ENCODE results near the gene RNF11. TPM values are rescaled to one million over a fixed set of nuclear protein-coding genes. Genes with fewer than 3 reads are reported as not detected.

The RNF11 gene
- polyA plus RNA-seq, 1 donor from 2014 or later, result 210 TPM

GRCh38 chr1:51230501-51231078 is 5.5 kb upstream of the RNF11 start:
- no peaks in the 10 kb centered on the region for H3K27me3 ChIP-seq (ENCODE audit: insufficient read depth, low read depth, low read length)
- no peaks in the 10 kb centered on the region for H3F3A ChIP-seq (ENCODE audit: insufficient read depth, low read length, poor library complexity, severe bottlenecking)
- no peaks in the 10 kb centered on the region for H3K79me2 ChIP-seq (replicated peaks; ENCODE audit: insufficient read depth, low read length)
- H3K27ac ChIP-seq (ENCODE audit: low read length), result no peak overlapping the region
- no peaks in the 10 kb centered on the region for H3K9me3 ChIP-seq (ENCODE audit: low read length)
- H3K36me3 ChIP-seq (ENCODE audit: insufficient read depth, low read length), result no peaks in the 10 kb centered on the region
- no peaks in the 10 kb centered on the region for H4K20me1 ChIP-seq (ENCODE audit: insufficient read depth)
- TF ChIP-seq REST (IDR thresholded peaks at IDR 0.05; ENCODE audit: borderline replicate concordance), result no peak
- TF ChIP-seq TAF1 (IDR thresholded peaks at IDR 0.05; ENCODE audit: low read depth), result no peak
- TF ChIP-seq POLR2AphosphoS5 (IDR thresholded peaks at IDR 0.05), result no peak
- no peak for TF ChIP-seq MXI1 (conservative IDR thresholded peaks at IDR 0.05; ENCODE audit: poor library complexity, severe bottlenecking)
- no peak for TF ChIP-seq SMC3 (conservative IDR thresholded peaks at IDR 0.05; ENCODE audit: poor library complexity)
- TF ChIP-seq EP300 (conservative IDR thresholded peaks at IDR 0.05; ENCODE audit: poor library complexity, severe bottlenecking), result no peak
- no peak for TF ChIP-seq RAD21 (conservative IDR thresholded peaks at IDR 0.05)
- TF ChIP-seq EZH2 (IDR thresholded peaks at IDR 0.05; ENCODE audit: borderline replicate concordance, insufficient read depth, low read length, poor library complexity, severe bottlenecking), result no peak
- TF ChIP-seq CTCF (IDR thresholded peaks at IDR 0.05; ENCODE audit: poor library complexity, severe bottlenecking), result no peak
- no peak overlapping the region for H3K4me2 ChIP-seq (ENCODE audit: low read length)
- H3K9me2 ChIP-seq (ENCODE audit: insufficient read depth, low read length), result no peaks in the 10 kb centered on the region
- no peak overlapping the region for H2AFZ ChIP-seq (ENCODE audit: low read depth, low read length)
- no peak overlapping the region for H3K4me3 ChIP-seq (ENCODE audit: low read length)
- no peak overlapping the region for H3K9ac ChIP-seq (ENCODE audit: low read length)

GRCh38 chr1:51231120-51231519 is 5.0 kb upstream of the RNF11 start:
- no peak overlapping the region for H3K4me3 ChIP-seq (ENCODE audit: low read length)
- no peaks in the 10 kb centered on the region for H3K36me3 ChIP-seq (ENCODE audit: insufficient read depth, low read length)
- H3K9ac ChIP-seq (ENCODE audit: low read length), result no peak overlapping the region
- no peak overlapping the region for H3K4me2 ChIP-seq (ENCODE audit: low read length)
- H2AFZ ChIP-seq (ENCODE audit: low read depth, low read length), result no peak overlapping the region
- no peaks in the 10 kb centered on the region for H3K9me3 ChIP-seq (ENCODE audit: low read length)
- H3K27ac ChIP-seq (ENCODE audit: low read length), result no peak overlapping the region
- no peaks in the 10 kb centered on the region for H4K20me1 ChIP-seq (ENCODE audit: insufficient read depth)
- no peaks in the 10 kb centered on the region for H3K27me3 ChIP-seq (ENCODE audit: insufficient read depth, low read depth, low read length)
- H3K9me2 ChIP-seq (ENCODE audit: insufficient read depth, low read length), result no peaks in the 10 kb centered on the region
- no peaks in the 10 kb centered on the region for H3F3A ChIP-seq (ENCODE audit: insufficient read depth, low read length, poor library complexity, severe bottlenecking)
- TF ChIP-seq CTCF (IDR thresholded peaks at IDR 0.05; ENCODE audit: poor library complexity, severe bottlenecking), result no peak
- no peak for TF ChIP-seq TAF1 (IDR thresholded peaks at IDR 0.05; ENCODE audit: low read depth)
- TF ChIP-seq EZH2 (IDR thresholded peaks at IDR 0.05; ENCODE audit: borderline replicate concordance, insufficient read depth, low read length, poor library complexity, severe bottlenecking), result no peak
- TF ChIP-seq MXI1 (conservative IDR thresholded peaks at IDR 0.05; ENCODE audit: poor library complexity, severe bottlenecking), result no peak
- TF ChIP-seq SMC3 (conservative IDR thresholded peaks at IDR 0.05; ENCODE audit: poor library complexity), result no peak
- TF ChIP-seq EP300 (conservative IDR thresholded peaks at IDR 0.05; ENCODE audit: poor library complexity, severe bottlenecking), result no peak
- TF ChIP-seq POLR2AphosphoS5 (IDR thresholded peaks at IDR 0.05), result no peak
- no peak for TF ChIP-seq RAD21 (conservative IDR thresholded peaks at IDR 0.05)
- TF ChIP-seq REST (IDR thresholded peaks at IDR 0.05; ENCODE audit: borderline replicate concordance), result no peak
- H3K79me2 ChIP-seq (replicated peaks; ENCODE audit: insufficient read depth, low read length), result no peaks in the 10 kb centered on the region
